Measurements from ENCODE around the gene IMPDH1. TPM values are rescaled to one million over a fixed set of nuclear protein-coding genes. Genes with fewer than 3 reads are reported as not detected.

IMPDH1 gene
- polyA plus RNA-seq, 3 donors = 29.5 to 32.6 (median 30.5) TPM

DNA sequence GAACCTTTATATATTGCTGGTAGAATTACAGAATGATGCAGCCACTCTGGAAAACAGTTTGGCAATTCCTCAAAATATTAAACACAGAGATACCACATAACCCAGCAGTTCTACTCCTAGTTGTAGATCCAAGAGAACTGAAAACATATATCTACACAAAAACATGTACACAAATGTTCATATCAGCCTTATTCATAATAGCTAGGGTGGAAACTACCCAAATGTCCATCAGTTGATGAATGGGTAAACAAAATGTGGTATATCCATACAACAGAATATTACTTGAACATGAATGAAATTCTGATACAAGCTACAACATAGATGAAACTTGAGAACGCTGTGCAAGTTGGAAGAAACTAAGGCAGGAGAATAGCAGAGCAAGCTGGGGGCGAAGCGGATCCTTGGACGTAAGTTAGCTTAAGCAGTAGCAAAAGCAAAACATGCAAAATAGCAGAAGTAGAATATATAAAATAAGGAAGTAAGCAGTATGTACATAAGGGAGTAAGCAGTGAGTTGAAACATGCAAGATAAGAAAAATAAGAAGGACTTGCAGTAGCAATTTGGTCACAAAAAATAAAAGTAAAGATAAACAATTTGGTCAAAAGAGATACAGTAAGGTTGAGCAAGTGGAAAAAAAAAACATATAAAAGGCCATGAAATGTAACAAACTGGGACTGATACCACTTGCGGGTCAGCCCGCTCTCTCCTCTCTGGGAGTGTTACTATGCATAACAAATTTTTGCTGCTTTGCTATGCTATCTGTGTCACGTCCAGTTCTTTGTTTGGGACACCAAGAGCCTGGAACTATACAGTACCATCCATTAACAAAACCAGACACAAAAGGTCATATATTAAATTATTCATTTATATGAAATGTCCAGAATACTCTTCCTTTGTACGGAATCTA lies 27.9 kb upstream of the IMPDH1 start:
- no peak for DNase-seq

DNA sequence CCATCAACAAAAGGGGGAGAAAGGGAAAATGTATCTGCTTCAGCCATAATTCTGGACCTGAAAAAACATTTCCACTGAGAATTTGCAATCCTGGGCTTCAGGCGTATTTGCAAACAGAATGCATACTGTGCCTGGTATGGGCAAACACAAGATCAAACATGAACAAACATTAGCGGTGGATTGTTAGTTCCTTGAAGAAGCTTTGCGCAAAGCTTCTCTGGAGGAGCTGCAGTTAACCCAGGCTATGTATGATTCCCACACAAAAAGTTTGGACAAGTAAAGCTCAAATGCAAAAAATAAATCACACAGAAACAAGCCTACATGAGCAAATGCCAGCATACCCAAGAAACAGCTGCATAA lies 25.5 kb upstream of the IMPDH1 start:
- DNase-seq = no peak

DNA sequence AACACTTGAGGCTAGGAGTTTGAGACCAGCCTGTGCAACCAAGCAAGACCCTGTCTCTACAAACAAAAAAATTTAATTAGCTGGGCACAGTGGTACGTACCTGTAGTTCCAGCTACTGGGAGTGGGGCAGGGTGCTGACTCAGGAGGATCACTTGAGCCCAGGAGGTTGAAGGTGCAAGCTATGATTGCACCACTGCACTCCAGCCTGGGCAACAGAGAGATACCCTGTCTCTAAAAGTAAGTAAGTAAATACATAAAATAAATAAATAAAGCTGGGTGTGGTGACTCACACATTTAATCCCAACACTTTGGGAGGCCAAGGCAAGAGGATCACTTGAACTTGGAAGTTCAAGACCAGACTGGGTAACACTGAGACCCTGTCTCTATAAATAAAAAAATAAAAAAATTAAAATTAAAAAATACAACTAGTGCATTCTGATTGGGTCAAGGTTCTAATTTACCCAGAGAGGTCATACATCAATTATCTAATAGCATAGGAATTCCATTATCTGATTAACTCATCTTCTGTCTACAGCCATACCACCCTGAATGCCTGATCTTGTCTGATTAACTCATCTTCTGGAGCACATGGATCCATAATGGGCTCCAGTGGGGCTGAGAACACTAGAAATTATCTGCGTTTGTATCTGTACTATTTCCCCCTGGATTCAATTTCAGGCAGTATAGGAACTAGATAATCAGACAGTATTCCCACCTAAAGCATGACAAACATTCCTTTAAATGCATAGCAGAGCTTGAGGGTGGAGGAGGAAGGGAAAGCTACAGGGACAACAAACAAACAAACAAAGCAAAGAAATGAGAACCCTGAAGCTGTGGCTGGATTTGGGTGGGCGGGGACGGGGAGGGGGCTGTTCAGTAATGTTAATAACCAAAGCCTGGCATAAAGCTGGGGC lies 24.9 kb upstream of the IMPDH1 start:
- DNase-seq = no peak

DNA sequence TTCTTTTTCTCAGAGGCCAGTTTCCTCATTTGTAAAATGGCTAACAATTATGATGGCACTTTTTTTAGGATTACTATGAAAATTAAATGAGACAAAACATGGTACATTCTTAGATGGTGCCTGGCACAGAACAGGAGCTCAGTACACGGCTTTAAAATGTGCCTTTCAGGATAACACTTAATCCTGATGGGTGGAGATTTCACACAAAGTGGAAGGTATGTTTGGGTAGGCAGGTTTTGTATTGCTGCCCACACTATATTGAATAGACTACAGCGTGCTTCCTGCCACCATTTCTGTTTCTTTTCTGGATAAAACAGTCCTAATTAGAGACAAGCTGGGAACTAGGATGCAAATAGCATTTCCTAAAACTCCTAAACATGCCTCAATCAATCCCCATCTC lies 22.0 kb upstream of the IMPDH1 start:
- DNase-seq = no peak

DNA sequence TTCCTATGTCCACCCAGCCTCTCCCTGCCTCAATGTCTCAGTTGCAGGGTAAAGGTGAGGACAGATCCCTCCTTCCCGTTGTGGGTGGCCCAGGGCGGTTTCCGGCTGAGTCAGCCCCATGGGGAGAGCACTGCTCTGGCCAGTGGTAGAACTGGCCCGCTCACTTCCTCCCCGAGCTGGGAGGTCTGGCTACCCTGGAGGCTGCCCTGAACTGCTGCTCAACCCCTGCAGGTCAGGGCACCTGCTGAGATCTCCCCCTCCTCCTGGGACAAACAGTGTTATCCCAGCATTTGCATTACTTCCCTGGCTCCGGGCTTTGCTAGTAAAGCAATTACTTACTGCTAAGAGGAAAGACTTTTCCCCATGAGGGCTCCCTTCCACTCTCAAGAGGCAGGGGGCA lies 21.4 kb upstream of the IMPDH1 start:
- no peak for DNase-seq

DNA sequence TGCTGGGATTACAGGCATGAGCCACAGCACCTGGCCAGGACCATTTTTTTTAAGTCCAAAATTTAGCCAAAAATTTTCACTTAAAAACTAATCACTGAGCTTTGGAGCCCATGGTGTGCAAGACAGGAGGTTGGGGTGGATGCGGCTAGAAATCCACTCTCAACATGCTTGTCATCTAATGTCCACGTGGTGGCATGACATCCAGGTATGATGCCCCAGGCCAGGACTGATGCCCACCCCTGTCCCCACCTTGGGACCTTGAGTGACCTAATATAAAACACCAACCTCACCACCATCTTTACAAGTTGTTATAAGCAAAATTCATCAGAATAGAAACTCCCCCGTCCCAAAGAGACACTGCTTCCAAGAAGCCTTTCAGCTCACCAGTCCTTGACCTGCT lies 20.4 kb upstream of the IMPDH1 start:
- no peak for DNase-seq

DNA sequence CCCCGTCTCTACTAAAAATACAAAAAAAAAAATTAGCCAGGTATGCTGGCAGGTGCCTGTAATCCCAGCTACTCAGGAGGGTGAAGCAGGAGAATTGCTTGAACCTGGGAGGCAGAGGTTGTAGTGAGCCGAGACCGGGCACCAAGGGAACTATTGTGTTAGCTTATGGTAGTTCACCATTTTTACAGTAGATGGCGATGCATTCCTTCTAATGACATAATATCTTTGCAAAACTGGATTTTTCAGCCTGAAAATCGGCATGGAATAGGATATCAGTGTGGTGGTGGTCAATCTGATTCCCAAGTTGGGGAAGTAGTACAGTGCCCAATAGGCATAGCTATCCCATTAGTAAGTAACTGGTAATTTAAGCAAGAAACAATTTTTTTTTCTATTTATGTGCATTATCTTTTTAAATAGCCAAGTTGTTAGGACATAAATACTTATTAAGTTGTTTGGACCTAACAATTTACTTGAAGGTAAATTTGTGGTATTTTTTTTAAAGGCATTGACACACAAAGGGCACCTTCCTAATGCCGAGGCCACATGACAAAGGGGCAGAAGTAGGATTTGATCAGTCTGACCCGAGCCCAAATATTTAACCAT lies 17.6 kb upstream of the IMPDH1 start:
- peak; percentile 51 for DNase-seq

DNA sequence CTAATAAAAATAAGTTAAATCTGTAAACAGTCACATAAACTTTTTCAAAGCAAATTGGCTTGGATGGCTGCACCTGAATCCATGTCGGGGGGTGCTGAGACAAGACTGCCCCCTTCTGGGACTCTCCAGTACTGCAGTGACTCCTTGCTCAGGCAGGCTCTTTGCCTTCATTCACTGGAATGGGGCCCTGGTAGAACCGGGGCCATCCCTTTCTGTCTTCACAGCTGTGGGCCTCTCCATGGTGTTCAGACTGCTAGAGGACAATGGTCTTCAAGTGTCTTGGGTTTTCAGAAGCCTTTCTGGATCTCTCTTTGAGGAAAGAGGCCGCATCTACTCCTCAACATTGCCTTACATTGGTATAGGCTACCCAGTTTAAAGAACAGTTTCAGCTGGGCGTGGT lies 16.1 kb upstream of the IMPDH1 start:
- DNase-seq = no peak

DNA sequence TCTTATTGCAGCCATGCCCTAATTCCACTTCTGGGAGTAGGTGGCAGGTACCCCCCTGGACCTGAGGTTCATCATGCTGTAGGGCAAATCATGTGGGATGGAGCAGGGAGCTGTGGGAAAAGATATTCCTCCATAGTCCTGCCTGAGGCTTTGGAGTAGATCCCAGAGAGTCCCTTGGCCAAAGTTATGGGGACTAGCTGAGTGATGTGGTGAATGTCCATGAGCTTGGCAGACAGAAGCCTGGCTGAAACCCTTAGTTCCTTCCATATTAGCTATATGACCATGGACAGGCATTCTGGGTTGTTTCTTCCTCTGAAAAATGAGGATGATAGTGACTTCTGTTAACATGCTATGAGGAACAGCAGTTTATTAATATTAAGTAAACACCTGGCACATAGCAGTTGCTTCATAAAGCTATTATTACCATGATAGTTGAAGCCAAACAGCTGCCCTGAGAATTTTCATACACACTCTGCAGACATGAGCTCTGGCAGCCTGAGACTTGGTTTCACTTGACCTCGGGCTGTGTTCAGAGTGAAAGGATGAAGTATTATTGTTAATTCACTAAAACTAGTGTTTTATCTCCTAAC lies 15.0 kb upstream of the IMPDH1 start:
- no peak for DNase-seq

DNA sequence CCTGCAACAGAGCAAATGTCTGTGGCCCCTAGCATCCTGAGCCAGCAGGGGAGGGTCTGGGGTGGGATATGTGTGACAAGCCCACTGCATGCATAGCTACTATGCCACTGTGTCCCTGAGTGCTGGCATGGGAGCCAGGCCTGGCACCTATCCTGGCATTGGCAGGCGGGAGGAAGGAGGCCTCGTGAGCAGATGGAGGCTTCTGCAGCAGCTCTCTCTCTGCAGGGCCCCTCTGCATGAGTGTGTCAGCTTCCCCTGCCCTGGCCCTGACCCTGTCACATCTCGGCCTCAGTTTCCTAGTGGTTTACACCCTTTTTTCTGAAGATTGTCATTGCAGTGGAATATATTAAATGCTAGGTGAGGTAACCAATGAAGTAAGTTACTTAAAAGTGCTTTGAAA lies 13.1 kb upstream of the IMPDH1 start:
- no peak for DNase-seq

DNA sequence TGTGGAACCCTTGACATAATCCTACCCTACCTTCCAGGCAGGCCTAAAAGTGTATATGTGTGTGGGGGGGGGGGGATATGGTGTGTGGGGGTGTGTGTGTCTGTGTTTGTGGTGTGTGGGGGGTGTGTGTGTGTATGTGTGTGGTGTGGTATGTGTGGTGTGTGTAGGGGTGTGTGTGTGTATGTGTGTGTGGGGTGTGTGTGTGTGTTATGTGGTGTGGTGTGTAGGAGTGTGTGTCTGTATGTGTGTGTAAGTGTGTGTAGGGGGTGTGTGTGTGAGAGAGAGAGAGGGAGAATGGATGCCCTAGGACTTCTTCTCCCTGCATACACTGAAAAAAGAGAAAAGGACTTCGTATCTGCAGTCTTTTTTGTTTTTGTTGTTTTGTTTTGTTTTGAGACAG lies 12.3 kb upstream of the IMPDH1 start:
- DNase-seq = no peak

DNA sequence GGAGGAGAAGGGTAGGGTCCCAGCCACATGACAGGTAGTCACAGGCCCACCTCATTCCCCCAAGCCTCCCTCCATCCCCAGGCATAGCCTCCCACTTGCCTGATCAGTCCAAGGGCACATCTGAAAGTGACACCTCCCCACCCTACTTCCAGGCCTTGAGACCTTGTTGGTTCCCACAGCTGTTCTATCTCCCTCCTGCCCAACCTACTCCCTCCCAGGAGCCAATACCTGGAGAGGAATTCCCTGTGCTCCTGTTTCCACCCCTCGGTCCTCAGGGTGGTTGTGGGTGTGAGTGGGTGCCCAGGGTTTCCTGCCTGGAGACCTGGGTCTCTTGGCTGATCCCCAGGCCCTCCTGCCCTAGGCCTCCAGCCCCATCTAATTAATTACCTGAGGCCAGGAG lies 11.6 kb upstream of the IMPDH1 start:
- DNase-seq = no peak

DNA sequence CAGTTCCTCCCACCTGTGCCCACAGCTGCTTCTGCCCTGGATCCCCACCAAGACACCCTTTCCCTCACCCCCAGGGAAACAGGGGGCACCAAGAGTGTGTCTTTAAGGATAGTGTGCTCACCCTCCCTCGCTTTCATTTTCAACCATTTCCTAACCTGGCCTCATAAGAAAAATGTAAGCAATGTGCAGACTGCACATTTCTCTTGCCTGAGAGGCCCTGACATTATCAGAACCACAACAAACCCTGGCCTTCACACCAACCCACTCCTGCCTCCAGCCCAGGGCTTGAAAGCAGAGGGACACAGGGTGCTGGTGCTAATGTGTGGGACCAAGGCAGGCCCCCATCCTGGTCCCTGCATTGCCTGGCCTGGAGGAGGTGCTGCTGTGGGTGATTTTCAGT lies 11.0 kb upstream of the IMPDH1 start:
- no peak for DNase-seq

DNA sequence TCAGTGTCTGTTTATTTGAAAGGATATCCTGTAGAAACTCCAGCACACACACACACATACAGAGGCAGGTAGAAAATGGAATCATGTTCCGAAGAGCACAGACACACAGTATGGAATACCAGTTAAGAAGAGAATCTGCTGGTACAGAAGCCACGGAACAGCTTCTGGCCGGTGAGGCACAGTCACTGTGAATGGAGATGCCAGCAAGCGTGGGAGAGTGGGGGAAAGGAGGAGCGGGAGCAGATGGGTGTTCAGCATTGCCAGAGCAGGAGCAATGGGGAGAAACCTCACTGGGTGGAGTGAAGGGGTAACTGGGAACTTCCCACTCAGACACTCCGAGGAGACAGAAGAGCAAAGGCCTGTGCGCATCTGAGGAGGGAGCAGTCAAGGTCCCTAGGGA lies 9.5 kb upstream of the IMPDH1 start:
- no peak for DNase-seq

DNA sequence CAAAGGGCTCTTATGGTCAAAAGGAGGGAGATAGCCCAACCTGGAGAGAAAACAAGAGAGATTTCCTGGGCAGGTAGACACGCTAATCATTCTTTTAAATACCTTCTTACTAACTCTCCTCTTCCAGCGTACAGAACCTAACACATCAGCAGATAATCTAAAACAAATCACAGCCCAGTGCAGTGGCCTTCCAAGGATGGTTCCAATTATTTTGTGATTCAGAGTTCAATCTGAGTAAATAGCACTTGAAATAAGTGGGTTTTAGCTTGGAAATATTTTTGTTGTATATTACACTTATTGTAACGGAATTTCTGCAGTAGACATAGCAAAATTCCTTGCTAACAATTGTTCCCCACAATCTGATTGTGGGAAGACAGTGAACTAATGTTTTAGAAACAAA lies 7.3 kb upstream of the IMPDH1 start:
- no peak for DNase-seq

DNA sequence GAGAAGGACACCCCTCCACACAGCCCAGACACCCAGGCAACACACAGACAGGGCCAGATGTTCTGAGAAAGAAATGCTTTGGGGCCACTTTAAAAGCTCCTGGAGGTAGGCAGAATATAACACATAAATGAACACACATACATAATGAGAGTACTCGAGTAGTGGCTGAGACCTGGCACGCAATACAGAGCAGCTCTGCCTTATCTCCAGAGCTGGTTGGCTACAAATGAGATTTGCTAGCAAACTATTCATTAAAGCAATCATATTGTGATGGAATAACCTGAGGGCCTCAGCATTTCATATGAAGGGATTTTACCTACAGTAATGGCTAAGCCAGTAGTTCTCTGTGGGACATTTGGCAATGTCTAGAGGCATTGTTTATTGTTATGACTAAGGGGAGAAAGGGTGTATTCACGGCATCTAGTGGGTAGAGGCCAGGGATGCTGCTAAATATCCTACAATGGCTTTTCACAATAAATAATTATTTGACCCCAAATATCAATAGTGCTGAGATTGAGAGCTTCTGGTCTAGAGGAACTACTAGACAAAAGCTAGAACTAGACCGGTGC lies 5.5 kb upstream of the IMPDH1 start:
- DNase-seq = no peak

DNA sequence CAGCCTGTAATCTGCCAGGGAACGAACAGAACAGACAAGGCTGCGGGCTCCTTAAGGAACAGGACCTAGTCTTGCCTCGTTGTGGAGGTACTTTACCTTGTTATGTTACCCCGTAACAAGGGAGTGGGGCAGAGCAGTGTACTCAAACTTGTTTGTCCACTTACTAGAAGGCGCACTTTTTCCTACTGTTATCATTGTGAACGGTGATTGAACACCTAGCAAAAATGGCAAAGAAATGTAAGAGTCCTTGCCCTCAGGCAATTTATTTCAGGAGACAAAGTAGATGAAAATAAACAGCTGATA lies 620 bp upstream of the IMPDH1 start:
- DNase-seq = no peak

DNA sequence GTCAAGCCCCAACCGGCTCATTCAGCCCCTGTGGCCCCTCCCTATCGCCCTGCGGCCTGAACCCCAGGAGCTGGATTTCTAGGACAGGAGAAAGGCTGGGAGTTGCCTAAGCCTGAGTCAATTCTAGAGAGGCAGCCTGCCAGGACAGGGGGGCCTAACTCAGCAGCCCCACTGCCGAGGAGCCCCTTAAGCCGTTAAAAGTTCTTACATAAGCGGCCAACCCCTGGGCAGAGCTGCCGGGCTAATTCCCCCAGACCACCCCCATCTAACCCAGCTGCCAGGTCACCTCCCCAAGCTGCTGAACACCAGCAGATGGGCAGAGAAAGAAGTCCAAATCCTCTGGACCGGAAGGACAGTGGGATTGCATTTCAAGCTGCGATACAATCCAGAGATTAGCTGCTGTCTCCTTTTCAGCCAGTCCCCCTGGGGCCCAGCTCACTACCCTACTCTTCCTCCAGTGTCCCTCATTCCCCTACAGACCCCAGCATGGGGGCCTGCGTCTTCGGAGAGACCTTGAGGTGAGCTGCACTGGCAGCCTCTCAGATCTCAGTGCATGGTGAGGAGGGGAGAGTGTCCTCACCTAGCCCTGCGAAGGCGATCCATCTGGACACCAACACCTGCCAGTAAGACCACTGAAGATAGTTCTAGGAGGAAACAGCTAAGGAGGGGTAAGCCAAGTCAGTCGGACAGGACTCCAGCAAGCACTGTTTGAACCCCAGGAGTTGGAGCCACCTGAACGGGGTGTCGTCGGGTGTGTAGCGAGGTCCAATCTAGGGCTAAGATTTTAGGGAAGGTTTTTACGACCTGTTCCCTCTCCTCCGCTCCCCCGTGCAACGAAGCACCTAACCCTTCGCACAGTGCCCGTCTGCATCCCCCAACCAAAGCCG lies 830 bp downstream of the IMPDH1 start:
- DNase-seq = no peak

DNA sequence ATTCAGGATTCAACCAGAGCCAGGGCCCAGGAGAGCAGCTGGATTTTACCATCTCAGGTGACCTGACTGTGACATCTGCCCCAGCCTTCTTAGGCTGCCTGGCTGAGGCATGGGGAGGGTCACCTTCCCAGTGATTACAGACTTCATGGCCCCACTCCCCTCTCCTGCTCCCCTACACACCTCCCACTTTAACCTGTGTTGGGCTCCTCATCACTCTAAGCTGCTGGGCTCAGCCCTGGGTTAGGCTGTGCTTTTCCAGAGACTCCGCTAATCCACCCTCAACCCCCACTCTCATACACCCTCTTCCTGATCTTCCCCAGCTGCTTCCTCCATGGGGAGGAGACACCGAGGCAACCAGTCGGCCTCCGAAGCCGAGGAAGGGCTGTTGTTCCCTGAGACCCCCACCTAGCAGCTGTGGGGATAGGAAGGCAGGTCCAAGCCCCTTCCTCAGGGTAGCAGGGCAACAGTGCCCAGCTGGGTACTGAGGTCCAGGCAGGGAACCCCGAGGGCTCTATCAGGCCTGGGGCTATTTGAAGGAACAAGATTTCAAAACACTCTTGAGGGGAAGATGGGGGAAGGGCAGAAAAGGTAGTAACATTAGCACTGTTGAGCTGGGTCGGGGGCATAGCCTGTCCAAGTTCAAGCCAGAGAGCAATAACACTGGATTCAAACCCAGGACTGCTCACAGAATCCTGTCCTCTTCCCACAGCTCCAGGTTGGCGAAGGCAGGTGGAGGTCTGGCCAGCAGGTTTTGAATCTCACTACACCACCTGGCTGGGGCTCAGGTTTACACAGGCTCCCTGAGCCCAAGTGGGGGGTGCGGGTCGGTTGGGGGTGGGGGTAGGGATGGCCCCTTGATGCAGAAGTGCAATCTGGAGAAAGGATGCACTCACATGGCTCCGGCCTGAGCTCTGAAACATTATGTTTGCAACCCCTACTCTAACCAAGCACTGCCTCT lies 1.8 kb downstream of the IMPDH1 start:
- no peak for DNase-seq

DNA sequence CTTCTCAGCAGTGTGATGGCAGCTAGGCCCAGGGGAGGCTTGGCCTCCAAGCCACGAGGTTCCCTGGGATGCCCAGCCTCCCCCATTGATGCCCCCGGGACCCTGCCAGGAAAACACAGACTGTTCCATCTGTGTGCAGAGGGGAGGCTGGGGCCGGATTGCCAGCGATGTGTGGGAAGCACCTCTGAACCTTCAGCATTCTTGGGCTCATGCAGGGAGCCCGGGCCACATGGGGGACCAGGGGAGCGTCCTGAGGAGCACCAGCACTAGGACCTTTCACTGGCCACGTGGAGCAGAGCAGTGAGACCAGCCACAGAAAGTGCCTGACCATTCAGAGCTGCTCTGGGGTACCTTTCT lies 2.6 kb downstream of the IMPDH1 start:
- DNase-seq = no peak

All from renal pelvis (tissue), 4 donors.